Right atrium auricular region (tissue), 2 donors: ENCODE measurements around the gene IRF2. TPM values are rescaled to one million over a fixed set of nuclear protein-coding genes. Genes with fewer than 3 reads are reported as not detected.

Experiments used
- DNase-seq: peaks from one replicate; pipeline ENCODE4 v3.0.0-alpha.2; 2019; ENCODE audit warnings: low spot score
- H3K27ac ChIP-seq, 2 donors: fragments of 200-600 bp; sonication (generic); 1 replicate in 1 of 2; 2 replicates in 1 of 2; pipeline ENCODE4 v1.5.1; 2016 to 2019
- H3K27me3 ChIP-seq, 2 donors: fragments of 200-600 bp; sonication (generic); one replicate each; pipeline versions ENCODE4 v1.5.1 to v1.6.0; 2017 to 2019
- H3K36me3 ChIP-seq: fragments of 200-600 bp; sonication (generic); one replicate; pipeline ENCODE4 v1.5.1; 2016
- H3K4me1 ChIP-seq, 2 donors: fragments of 200-600 bp; sonication (generic); one replicate each; pipeline versions ENCODE4 v1.5.1 to v1.6.0; 2017 to 2019
- H3K4me3 ChIP-seq, 2 donors: fragments of 200-600 bp; sonication (generic); 1 replicate in 1 of 2; 2 replicates in 1 of 2; pipeline ENCODE4 v1.5.1; 2017 to 2019; ENCODE audit warnings: mild to moderate bottlenecking in 1 of 2, moderate library complexity in 1 of 2
- H3K9me3 ChIP-seq, 2 donors: fragments of 200-600 bp; sonication (generic); one replicate each; pipeline ENCODE4 v1.5.1; 2019
- total RNA-seq, 2 donors: library from RNA; depleted of rRNA; stranded (reverse); fragments of >200 nt; gene quantifications; one replicate each; pipeline ENCODE4 v1.1.0, GENCODE V29; 2016
- TF ChIP-seq, protein P1 (sequence below), 2 donors: fragments of 200-600 bp; sonication (generic); IDR thresholded peaks; one replicate each; pipeline ENCODE4 v1.5.1; 2019; ENCODE audit warnings: antibody characterized with exemption in 2 of 2

Gene IRF2
- total RNA-seq, 2 donors from 2014 or later: 17.7 to 24.5 TPM

DNA sequence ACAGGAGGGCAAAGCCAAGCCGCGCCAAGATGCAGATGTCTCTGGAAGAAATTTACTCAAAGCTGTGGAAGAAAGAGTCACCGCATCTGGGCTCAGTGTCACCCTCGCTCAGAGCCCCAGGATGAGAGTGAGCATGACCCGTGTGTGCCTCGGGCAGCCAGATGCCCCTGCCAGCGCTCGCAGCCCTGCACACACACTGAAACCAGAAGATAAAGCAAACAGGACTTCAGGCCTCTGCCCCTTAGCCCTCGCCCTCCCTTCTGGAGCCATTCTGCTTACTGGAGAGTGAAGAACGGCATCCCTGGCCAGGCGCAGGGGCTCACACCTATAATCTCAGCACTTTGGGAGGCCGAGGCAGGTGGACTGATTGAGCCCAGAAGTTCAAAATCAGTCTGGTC, 103.0 kb downstream of the IRF2 start:
- peaks cover 0 to 4% of the 10 kb centered on the region in 2 donors for H3K4me1 ChIP-seq
- H3K27ac ChIP-seq: no peak overlapping the region
- TF ChIP-seq, protein P1, sequence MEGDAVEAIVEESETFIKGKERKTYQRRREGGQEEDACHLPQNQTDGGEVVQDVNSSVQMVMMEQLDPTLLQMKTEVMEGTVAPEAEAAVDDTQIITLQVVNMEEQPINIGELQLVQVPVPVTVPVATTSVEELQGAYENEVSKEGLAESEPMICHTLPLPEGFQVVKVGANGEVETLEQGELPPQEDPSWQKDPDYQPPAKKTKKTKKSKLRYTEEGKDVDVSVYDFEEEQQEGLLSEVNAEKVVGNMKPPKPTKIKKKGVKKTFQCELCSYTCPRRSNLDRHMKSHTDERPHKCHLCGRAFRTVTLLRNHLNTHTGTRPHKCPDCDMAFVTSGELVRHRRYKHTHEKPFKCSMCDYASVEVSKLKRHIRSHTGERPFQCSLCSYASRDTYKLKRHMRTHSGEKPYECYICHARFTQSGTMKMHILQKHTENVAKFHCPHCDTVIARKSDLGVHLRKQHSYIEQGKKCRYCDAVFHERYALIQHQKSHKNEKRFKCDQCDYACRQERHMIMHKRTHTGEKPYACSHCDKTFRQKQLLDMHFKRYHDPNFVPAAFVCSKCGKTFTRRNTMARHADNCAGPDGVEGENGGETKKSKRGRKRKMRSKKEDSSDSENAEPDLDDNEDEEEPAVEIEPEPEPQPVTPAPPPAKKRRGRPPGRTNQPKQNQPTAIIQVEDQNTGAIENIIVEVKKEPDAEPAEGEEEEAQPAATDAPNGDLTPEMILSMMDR (IDR thresholded peaks at IDR 0.05): no peak
- no peaks in the 10 kb centered on the region for H3K9me3 ChIP-seq
- no peak for DNase-seq
- H3K4me3 ChIP-seq: no peak overlapping the region
- no peaks in the 10 kb centered on the region for H3K27me3 ChIP-seq
- H3K36me3 ChIP-seq: no peaks in the 10 kb centered on the region

DNA sequence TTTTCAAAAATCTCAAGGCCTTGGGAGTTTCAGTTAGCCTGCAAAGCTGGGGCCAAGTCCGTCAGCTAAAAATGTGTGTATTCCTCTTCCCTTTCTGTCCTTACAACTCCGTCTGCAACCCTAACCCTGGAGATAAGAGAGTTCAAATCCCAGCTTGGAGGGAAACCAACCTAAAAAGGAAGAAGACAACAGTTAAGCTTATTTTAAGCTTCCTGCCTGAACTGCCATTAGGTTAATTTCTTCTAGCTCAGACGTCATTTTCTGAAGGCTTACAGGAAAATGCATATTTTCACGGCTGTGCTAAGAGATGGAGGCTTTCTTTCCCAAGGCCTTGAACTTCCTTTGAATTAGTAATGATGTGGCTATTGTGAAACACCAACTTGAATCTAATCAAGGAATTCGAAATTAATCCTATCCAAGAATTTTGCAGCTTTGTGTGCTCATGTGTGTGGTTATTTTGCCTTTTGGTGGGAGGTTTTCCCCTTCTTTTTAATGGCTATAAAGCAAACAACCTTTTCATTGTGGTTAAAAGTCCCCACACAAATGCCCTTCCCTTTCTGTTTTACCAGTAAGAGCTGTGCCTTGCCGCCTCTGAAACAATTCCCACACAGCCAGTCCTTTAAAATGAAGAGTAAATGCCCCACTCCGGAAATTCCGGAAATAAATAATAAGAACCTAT, 103.5 kb downstream of the IRF2 start:
- TF ChIP-seq, protein P1 (IDR thresholded peaks at IDR 0.05): no peak
- no peaks in the 10 kb centered on the region for H3K36me3 ChIP-seq
- no peak for DNase-seq
- H3K4me3 ChIP-seq: no peak overlapping the region
- no peaks in the 10 kb centered on the region for H3K27me3 ChIP-seq
- no peaks in the 10 kb centered on the region for H3K9me3 ChIP-seq
- peaks cover 0 to 4% of the 10 kb centered on the region in 2 donors for H3K4me1 ChIP-seq
- H3K27ac ChIP-seq: no peak overlapping the region

DNA sequence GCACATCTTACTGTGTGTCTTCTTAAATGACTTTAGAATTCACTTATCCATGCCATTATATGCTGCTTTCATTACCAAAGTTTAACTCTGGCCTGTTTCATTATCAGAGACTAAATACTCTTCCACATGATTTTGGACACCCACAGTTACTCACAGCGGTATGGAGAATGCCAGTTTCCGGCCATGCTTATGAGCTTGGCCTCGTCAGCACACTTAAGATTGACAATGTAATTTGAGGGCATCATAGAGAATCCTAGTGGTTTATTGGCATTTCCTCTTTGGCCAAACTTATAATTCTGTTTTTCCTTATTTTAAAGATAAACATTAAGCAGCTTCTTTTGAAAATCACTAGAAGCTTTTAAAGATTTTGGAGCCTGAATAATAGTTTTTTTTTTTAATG, 104.5 kb downstream of the IRF2 start:
- no peak overlapping the region for H3K4me3 ChIP-seq
- H3K36me3 ChIP-seq: no peaks in the 10 kb centered on the region
- DNase-seq: no peak
- TF ChIP-seq, protein P1 (IDR thresholded peaks at IDR 0.05): no peak
- H3K27ac ChIP-seq: no peak overlapping the region
- H3K27me3 ChIP-seq: no peaks in the 10 kb centered on the region
- no peaks in the 10 kb centered on the region for H3K9me3 ChIP-seq
- H3K4me1 ChIP-seq: peaks cover 0 to 4% of the 10 kb centered on the region in 2 donors

DNA sequence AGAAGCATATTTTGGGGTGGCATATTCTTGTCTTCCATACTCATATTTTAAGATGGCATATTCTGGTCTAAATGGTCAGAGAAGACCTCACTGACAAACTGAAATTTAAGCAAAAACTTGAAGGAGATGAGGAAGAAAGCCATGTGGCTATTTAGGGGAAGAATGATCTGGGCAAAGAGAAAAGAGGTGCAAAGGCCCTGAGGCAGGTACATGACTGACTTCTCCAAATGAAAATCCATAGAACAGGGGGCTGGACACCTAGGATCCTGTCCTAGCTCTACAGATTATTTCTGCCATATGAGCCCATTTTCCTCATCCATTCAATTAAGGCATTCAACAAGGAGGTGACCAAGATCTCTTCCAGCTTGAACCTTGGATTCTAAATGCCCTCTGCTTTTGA, 105.6 kb downstream of the IRF2 start:
- TF ChIP-seq, protein P1 (IDR thresholded peaks at IDR 0.05): no peak
- Histone ChIP-seq H3K4me1 (peaks cover 0 to 4% of the 10 kb centered on the region in 2 donors), H3K4me3 (no peak overlapping the region), H3K9me3 (no peaks in the 10 kb centered on the region), H3K36me3 (no peaks in the 10 kb centered on the region), H3K27me3 (no peaks in the 10 kb centered on the region), H3K27ac (no peak overlapping the region)
- no peak for DNase-seq

DNA sequence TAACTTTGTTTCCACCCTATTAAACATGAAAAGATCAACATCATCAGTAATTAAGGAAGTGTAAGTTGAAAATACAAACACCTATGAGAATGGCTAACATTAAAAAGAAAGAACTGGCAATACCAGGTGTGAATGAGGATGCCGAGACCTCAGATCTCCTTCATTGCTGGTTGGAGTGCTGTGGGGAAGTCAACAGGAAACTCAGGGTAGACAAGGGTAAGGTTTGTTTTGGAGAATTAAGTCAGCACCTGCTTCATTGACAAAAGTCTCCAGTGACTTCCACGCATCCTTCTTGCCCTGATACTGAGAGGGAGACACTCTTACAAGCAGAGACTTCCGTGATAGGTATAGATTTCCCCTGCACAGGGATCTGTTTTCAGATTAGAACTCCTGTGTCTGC, 106.1 kb downstream of the IRF2 start:
- Histone ChIP-seq H3K36me3 (no peaks in the 10 kb centered on the region), H3K27me3 (no peaks in the 10 kb centered on the region), H3K9me3 (no peaks in the 10 kb centered on the region)

More for the DNA sequence above, 106.1 kb downstream of the IRF2 start:
- Histone ChIP-seq H3K4me3 (no peak overlapping the region), H3K4me1 (peaks cover 0 to 4% of the 10 kb centered on the region in 2 donors), H3K27ac (no peak overlapping the region)
- TF ChIP-seq, protein P1 (IDR thresholded peaks at IDR 0.05): no peak
- DNase-seq: no peak
